Measurements from ENCODE around the gene SYNGR4. TPM values are rescaled to one million over a fixed set of nuclear protein-coding genes. Genes with fewer than 3 reads are reported as not detected.

Gene SYNGR4
- total and polyA plus RNA-seq, 5 donors, result not detected

- WGBS, result 84% methylated on average over 15 of the region's 15 CpGs
- Histone ChIP-seq H3K4me3 (ENCODE audit: low read length) (no peak overlapping the region), H3K9me3 (ENCODE audit: control insufficient read depth, low read length) (no peaks in the 10 kb centered on the region), H3K27ac (ENCODE audit: low read length) (no peak overlapping the region), H3K27me3 (ENCODE audit: control insufficient read depth, insufficient read depth) (no peaks in the 10 kb centered on the region), H3K4me1 (ENCODE audit: control insufficient read depth, insufficient read depth, low read length) (no peaks in the 10 kb centered on the region)
- no peak for ATAC-seq
- DNase-seq, result no peak
- intact Hi-C loops (cut with DNase I), result no loop called here
Observed at GRCh38 chr19:48392860-48393558, 28.8 kb downstream of the SYNGR4 start.

DNA sequence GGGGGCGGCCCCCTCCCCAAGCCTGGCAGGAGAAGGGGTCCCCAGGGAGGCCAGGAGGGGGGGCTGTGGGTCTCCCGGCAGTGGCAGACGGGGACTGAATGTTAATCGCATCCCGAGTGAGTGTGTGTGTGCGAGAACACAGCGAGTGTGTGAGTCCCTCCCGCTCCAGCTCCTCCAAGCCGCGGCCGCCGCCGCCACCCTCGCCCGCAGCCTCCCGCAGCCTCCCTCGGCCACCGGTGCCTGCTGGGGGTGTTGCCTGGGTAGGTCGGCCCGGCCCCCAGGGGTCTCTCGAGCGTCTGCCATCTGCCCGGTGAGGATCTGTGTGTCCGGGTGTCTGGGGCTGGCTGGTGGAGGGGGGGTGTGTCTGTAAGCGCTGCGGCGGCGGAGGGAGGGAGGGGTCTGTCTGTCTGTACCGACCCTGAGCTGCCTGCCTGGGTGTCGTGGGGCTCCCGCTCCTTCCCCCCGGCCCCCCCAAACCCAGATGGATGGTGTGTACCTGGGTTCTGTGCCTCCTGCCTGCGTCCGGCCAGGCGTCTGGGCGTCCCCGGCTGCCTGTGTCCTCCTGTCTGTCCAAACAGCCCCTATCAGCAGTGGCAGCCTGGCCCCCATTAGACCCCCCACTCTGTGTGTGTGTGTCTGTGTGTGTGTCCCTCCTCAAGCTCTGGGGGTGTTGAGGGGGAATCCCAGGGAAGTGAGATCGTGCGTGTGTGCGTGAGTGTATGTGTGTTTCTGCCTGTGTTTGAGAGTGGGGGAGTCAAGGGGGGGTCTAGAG lies 29.6 kb downstream of the SYNGR4 start, which contains the start of gene GRIN2D:
GRIN2D (plus strand) TSS at position 110 of the 772 bp plus-strand sequence. CDS start 4,725 bp downstream, outside the sequence.
- H3K27me3 ChIP-seq (ENCODE audit: control insufficient read depth, insufficient read depth), result no peaks in the 10 kb centered on the region
- H3K9me3 ChIP-seq (ENCODE audit: control insufficient read depth, low read length), result no peaks in the 10 kb centered on the region
- WGBS, result 1% methylated on average over 40 of the region's 40 CpGs
- peak within 1 kb of the TSS; percentile 11 for H3K4me3 ChIP-seq (ENCODE audit: low read length)
- ATAC-seq (no peak), DNase-seq (peak in 1 of 3 donors; percentile 68)
- no peaks in the 10 kb centered on the region for H3K4me1 ChIP-seq (ENCODE audit: control insufficient read depth, insufficient read depth, low read length)
- H3K27ac ChIP-seq (ENCODE audit: low read length), result no peak within 1 kb of the TSS
- intact Hi-C loops (cut with DNase I), result no loop called here

- intact Hi-C loops (cut with DNase I), result no loop called here
- no peaks in the 10 kb centered on the region for H3K4me1 ChIP-seq (ENCODE audit: control insufficient read depth, insufficient read depth, low read length)
Observed at GRCh38 chr19:48394331-48395169, 30.4 kb downstream of the SYNGR4 start.

DNA sequence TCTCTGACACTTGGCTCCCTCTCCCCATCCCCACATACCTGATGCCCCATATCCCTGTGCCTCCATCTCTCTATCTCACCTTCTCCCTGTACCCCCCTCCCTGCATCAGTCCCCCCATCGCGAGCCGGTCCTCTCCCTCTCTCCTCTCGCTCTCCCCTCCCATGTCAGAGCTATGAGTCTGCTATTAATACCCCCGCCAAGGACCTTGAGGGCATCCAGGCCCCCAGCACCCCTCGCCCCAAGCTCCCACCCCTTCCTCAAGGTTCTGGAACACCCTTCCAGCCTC lies 30.9 kb downstream of the SYNGR4 start:
- H3K4me3 ChIP-seq (ENCODE audit: low read length), result no peak overlapping the region
- 10% methylated on average over 6 of the region's 6 CpGs for WGBS
- ATAC-seq (no peak), DNase-seq (no peak)
- no peak overlapping the region for H3K27ac ChIP-seq (ENCODE audit: low read length)
- H3K27me3 ChIP-seq (ENCODE audit: control insufficient read depth, insufficient read depth), result no peaks in the 10 kb centered on the region
- intact Hi-C loops (cut with DNase I), result no loop called here
- H3K9me3 ChIP-seq (ENCODE audit: control insufficient read depth, low read length), result no peaks in the 10 kb centered on the region
- H3K4me1 ChIP-seq (ENCODE audit: control insufficient read depth, insufficient read depth, low read length), result no peaks in the 10 kb centered on the region

More at GRCh38 chr19:48394331-48395169, 30.4 kb downstream of the SYNGR4 start:
- Histone ChIP-seq H3K27ac (ENCODE audit: low read length) (no peak overlapping the region), H3K4me3 (ENCODE audit: low read length) (no peak overlapping the region), H3K27me3 (ENCODE audit: control insufficient read depth, insufficient read depth) (no peaks in the 10 kb centered on the region), H3K9me3 (ENCODE audit: control insufficient read depth, low read length) (no peaks in the 10 kb centered on the region)
- WGBS, result 6% methylated on average over 38 of the region's 38 CpGs
- ATAC-seq (no peak), DNase-seq (no peak)

DNA sequence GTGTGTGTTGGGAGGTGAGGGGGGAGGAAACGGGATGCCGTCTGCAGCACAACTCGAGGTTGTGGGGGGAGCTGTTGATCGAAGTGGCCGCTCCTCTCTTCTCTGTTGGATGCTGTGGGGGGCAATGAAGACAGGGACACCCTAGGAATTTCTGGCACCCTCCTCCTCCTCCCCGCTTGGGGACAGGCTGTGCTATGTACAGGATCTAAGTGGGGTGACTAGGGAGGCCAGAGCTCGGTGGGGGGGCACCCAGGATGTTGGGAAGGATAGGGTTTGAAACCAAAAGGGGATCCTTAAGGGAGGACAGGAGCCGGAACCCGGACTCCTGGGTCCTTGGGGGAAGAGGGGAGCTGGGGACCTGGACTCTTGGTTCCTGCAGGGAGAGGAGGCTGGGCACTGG lies 31.3 kb downstream of the SYNGR4 start:
- DNase-seq, result no peak
- intact Hi-C loops (cut with DNase I), result no loop called here
- no peak overlapping the region for H3K4me3 ChIP-seq (ENCODE audit: low read length)
- no peak for ATAC-seq
- H3K27ac ChIP-seq (ENCODE audit: low read length), result no peak overlapping the region
- H3K9me3 ChIP-seq (ENCODE audit: control insufficient read depth, low read length), result no peaks in the 10 kb centered on the region
- 32% methylated on average over 9 of the region's 9 CpGs for WGBS
- H3K27me3 ChIP-seq (ENCODE audit: control insufficient read depth, insufficient read depth), result no peaks in the 10 kb centered on the region
- H3K4me1 ChIP-seq (ENCODE audit: control insufficient read depth, insufficient read depth, low read length), result no peaks in the 10 kb centered on the region

- Histone ChIP-seq H3K9me3 (ENCODE audit: control insufficient read depth, low read length) (no peaks in the 10 kb centered on the region), H3K27me3 (ENCODE audit: control insufficient read depth, insufficient read depth) (no peaks in the 10 kb centered on the region), H3K4me1 (ENCODE audit: control insufficient read depth, insufficient read depth, low read length) (no peaks in the 10 kb centered on the region), H3K4me3 (ENCODE audit: low read length) (no peak overlapping the region), H3K27ac (ENCODE audit: low read length) (no peak overlapping the region)
- 52% methylated on average over 24 of the region's 24 CpGs for WGBS
- DNase-seq (no peak), ATAC-seq (no peak)
- intact Hi-C loops (cut with DNase I), result no loop called here
Observed at GRCh38 chr19:48396016-48396823, 32.1 kb downstream of the SYNGR4 start.

DNA sequence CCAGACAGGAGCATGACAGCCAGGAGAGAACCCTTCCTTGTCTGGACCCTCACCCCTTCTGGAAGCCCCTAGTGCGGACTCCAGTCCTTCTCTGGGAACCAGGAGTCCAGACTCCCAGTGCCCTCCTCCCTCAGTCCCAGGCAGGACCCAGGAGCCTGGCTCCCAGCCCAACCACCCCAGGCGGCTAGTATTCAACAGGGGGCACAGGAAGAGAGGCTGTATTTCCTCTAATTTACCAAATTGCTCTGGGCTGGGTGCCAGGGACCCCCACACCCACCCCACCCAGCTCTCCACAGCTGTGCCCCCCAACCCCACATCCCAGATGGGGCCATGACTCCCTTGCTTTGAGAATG lies 32.6 kb downstream of the SYNGR4 start:
- intact Hi-C loops (cut with DNase I), result no loop called here
- DNase-seq, result no peak
- H3K27ac ChIP-seq (ENCODE audit: low read length), result no peak overlapping the region
- 53% methylated on average over 2 of the region's 2 CpGs for WGBS
- H3K9me3 ChIP-seq (ENCODE audit: control insufficient read depth, low read length), result no peaks in the 10 kb centered on the region
- no peaks in the 10 kb centered on the region for H3K27me3 ChIP-seq (ENCODE audit: control insufficient read depth, insufficient read depth)
- H3K4me1 ChIP-seq (ENCODE audit: control insufficient read depth, insufficient read depth, low read length), result no peaks in the 10 kb centered on the region
- H3K4me3 ChIP-seq (ENCODE audit: low read length), result no peak overlapping the region
- no peak for ATAC-seq

- 29% methylated on average over 22 of the region's 22 CpGs for WGBS
Observed at GRCh38 chr19:48397263-48398101, 33.3 kb downstream of the SYNGR4 start.

GRCh38 chr19:48398102-48398374 lies 33.9 kb downstream of the SYNGR4 start:
- intact Hi-C loops (cut with DNase I), result no loop called here
- Histone ChIP-seq H3K9me3 (ENCODE audit: control insufficient read depth, low read length) (no peaks in the 10 kb centered on the region), H3K4me3 (ENCODE audit: low read length) (peak overlapping the region; percentile 48), H3K27ac (ENCODE audit: low read length) (no peak overlapping the region), H3K4me1 (ENCODE audit: control insufficient read depth, insufficient read depth, low read length) (no peaks in the 10 kb centered on the region), H3K27me3 (ENCODE audit: control insufficient read depth, insufficient read depth) (no peaks in the 10 kb centered on the region)
- 2% methylated on average over 17 of the region's 17 CpGs for WGBS
- DNase-seq (no peak), ATAC-seq (no peak)

More at GRCh38 chr19:48397263-48398101, 33.3 kb downstream of the SYNGR4 start:
- H3K9me3 ChIP-seq (ENCODE audit: control insufficient read depth, low read length), result no peaks in the 10 kb centered on the region
- intact Hi-C loops (cut with DNase I), result no loop called here
- ATAC-seq (no peak), DNase-seq (no peak)
- H3K27me3 ChIP-seq (ENCODE audit: control insufficient read depth, insufficient read depth), result no peaks in the 10 kb centered on the region
- peak overlapping the region; percentile 48 for H3K4me3 ChIP-seq (ENCODE audit: low read length)
- no peak overlapping the region for H3K27ac ChIP-seq (ENCODE audit: low read length)
- H3K4me1 ChIP-seq (ENCODE audit: control insufficient read depth, insufficient read depth, low read length), result no peaks in the 10 kb centered on the region
